Fibroblast of gingiva (primary cell): ENCODE measurements around the gene NAP1L4.

Source experiments
- DNase-seq: peaks from one replicate; pipeline ENCODE4 v3.0.0-alpha.2; 2011; ENCODE audit warnings: low read depth

NAP1L4 gene

GRCh38 chr11:2934611-2935239 is 57.4 kb downstream of the NAP1L4 start:
- no peak for DNase-seq

- DNase-seq, result no peak
Observed at GRCh38 chr11:2934021-2934550, 58.0 kb downstream of the NAP1L4 start.

- peak; percentile 96 for DNase-seq
Observed at GRCh38 chr11:2933375-2934020, 58.6 kb downstream of the NAP1L4 start.

- no peak for DNase-seq
Observed at GRCh38 chr11:2932850-2933251, 59.3 kb downstream of the NAP1L4 start.

- no peak for DNase-seq
Observed at GRCh38 chr11:2931771-2932738, 60.1 kb downstream of the NAP1L4 start.

GRCh38 chr11:2931420-2931746 is 60.7 kb downstream of the NAP1L4 start:
- DNase-seq, result no peak

- no peak for DNase-seq
Observed at GRCh38 chr11:2930704-2931419, 61.3 kb downstream of the NAP1L4 start.

GRCh38 chr11:2929950-2930703 is 62.0 kb downstream of the NAP1L4 start:
- no peak for DNase-seq

- DNase-seq, result peak; percentile 81
Observed at GRCh38 chr11:2929531-2929949, 62.6 kb downstream of the NAP1L4 start.

GRCh38 chr11:2928605-2929530 is 63.3 kb downstream of the NAP1L4 start, which contains the start of gene PHLDA2:
TSS of gene PHLDA2 (minus strand) at chr11:2929420. CDS start at chr11:2929364, 56 bp downstream.
- peak; percentile 77 for DNase-seq

- DNase-seq, result peak; percentile 34
Observed at GRCh38 chr11:2927851-2928604, 64.1 kb downstream of the NAP1L4 start.

- DNase-seq, result no peak
Observed at GRCh38 chr11:2927121-2927800, 64.9 kb downstream of the NAP1L4 start.

- no peak for DNase-seq
Observed at GRCh38 chr11:2926611-2927051, 65.5 kb downstream of the NAP1L4 start.

- no peak for DNase-seq
Observed at GRCh38 chr11:2924821-2925675, 67.1 kb downstream of the NAP1L4 start.

- DNase-seq, result no peak
Observed at GRCh38 chr11:2924381-2924780, 67.7 kb downstream of the NAP1L4 start.

- DNase-seq, result no peak
Observed at GRCh38 chr11:2923446-2924375, 68.4 kb downstream of the NAP1L4 start.
